GM12891 (cell line): ENCODE results near the gene PAX7.

Experiments
- PAX5 ChIP-seq: IDR thresholded peaks from 2 replicates; pipeline ENCODE4 v1.6.1; 2011; ENCODE audit warnings: low read length, moderate library complexity, mild to moderate bottlenecking; ENCODE audit not compliant: insufficient read depth, severe bottlenecking
- POLR2A ChIP-seq: IDR thresholded peaks from 2 replicates; pipeline ENCODE4 v1.6.1; 2011; ENCODE audit warnings: low read depth, low read length, control low read depth
- POLR2AphosphoS5 ChIP-seq: IDR thresholded peaks from 2 replicates; pipeline ENCODE4 v1.6.1; 2011; ENCODE audit warnings: low read depth, low read length, control low read depth
- POU2F2 ChIP-seq: IDR thresholded peaks from 2 replicates; pipeline ENCODE4 v1.6.1; 2011; ENCODE audit warnings: low read depth, mild to moderate bottlenecking, control low read depth, low read length, moderate library complexity
- SPI1 ChIP-seq: IDR thresholded peaks from 2 replicates; pipeline ENCODE4 v1.6.1; 2011; ENCODE audit warnings: low read depth, low read length, control low read depth
- TAF1 ChIP-seq: IDR thresholded peaks from 2 replicates; pipeline ENCODE4 v1.6.1; 2011; ENCODE audit warnings: low read depth, low read length, control low read depth

DNA sequence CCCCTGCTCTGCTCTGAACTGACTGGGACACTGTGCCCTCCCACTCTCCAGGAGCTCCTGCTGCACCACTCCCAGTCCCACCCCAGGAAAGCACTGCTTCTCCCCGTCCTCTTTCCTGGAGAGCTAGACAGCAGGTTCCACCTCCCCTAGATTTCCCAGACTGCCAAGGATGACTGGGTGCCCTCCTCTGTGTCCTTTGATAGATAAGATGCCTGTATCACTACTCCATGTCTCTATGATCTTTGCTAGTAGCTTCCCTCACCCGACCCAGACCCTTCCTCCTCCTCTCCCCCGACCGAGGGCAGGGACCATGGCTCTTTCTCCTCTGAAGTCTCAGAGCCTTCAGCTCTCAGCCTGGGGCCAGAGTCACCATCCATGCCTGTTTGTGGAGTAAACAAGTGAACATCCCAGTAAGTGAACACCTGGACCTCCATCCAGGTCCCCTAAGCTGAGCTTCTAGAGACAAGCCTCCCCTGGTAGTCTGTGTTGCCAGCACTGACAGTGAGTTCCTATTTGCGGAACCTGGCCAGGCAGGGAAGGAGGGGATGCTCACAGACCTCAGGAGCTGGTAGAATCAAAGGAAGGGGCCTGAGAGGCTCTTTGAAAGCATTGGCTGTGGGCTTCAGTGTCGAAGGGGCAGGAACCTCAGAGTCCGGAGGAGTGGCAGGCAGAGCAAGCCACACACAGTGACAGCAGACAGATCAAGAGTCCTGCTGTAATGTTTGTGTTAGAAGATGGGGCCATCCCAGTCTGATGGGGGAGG is 104.0 kb downstream of the PAX7 start:
- no peak for TF ChIP-seq POLR2AphosphoS5
- no peak for TF ChIP-seq POLR2A
- TF ChIP-seq TAF1: no peak
- TF ChIP-seq POU2F2: no peak
- TF ChIP-seq PAX5: no peak
- no peak for TF ChIP-seq SPI1
